HepG2 (cell line): Measurements from ENCODE around the gene SH2B2.

Source experiments
- FLYWCH1 ChIP-seq: sonication (generic); formaldehyde crosslinking; IDR thresholded peaks from 2 replicates; pipeline ENCODE4 v1.8.1; 2023; ENCODE audit warnings: mild to moderate bottlenecking, missing genetic modification reagents
- MAX ChIP-seq: IDR thresholded peaks from 2 replicates; pipeline ENCODE4 v1.6.1; 2012; ENCODE audit warnings: inconsistent platforms
- TCF7 ChIP-seq: sonication (generic); IDR thresholded peaks from 2 replicates; pipeline ENCODE4 v1.6.1; 2016; ENCODE audit warnings: antibody characterized with exemption, low read depth
- ZMAT5 ChIP-seq: sonication (generic); formaldehyde crosslinking; IDR thresholded peaks from 2 replicates; pipeline ENCODE4 v1.5.0; 2020; ENCODE audit warnings: mild to moderate bottlenecking, low read depth, missing genetic modification reagents, borderline replicate concordance
- ZNF563 ChIP-seq: sonication (generic); formaldehyde crosslinking; IDR thresholded peaks from 2 replicates; pipeline ENCODE4 v1.8.0; 2022; ENCODE audit warnings: mild to moderate bottlenecking, moderate library complexity, missing genetic modification reagents

GRCh38 chr7:102297487-102298218 is 11.0 kb downstream of the SH2B2 start:
- TF ChIP-seq ZNF563 (CRISPR knock-in tag) = no peak
- TF ChIP-seq MAX = no peak
- no peak for TF ChIP-seq TCF7
- TF ChIP-seq ZMAT5 (CRISPR knock-in tag) = no peak
- TF ChIP-seq FLYWCH1 = no peak
